HG02798 (cell line): ENCODE results near the gene SPRR2B.
"Not testable (repeated sequence)": the region's sequence is repeated elsewhere in the genome, so short reads cannot be mapped to it uniquely, and the experiment has no call there.

Source experiments
- ATAC-seq: cut with Tn5 transposase; IDR thresholded peaks from one replicate; pipeline ENCODE4 v1.9.1; 2021; ENCODE audit warnings: mild to moderate bottlenecking; ENCODE audit not compliant: unreplicated experiment, poor library complexity

SPRR2B gene

DNA sequence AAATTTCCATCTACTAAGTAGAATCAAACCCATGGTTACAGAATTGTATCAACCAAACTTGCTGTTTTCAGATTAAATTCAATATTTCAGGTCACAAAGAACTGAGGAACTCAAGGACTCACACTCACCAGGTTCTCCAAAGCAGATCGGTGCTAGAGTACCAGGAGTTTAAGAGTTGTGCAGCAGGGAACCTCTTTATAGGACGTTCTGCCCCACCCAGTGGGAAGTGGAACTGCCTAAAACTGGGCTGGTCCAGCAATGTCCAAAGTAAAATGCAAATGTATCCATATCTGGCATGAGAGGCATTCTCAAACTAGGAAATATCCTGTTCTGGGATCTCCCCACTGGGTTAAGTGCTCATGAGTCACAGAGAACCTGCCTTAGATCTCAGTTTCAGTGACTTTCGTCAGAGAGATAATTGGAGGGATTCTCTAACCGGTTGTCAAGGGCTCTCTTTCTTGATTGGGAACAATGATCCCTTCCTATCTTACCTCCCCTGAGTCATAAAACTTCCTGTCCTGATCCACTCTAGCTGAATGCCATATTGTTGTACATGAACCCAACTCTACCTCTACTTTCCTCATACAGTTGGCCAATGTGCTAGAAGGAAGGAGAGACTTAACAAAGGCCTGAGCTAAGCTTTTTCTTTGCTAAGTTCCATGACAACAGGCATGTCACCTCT is 30.3 kb downstream of the SPRR2B start, which contains the start of gene SPRR2D:
SPRR2D (minus strand) TSS at position 171 of the 682 bp plus-strand sequence. CDS start 774 bp downstream, outside the sequence.
- ATAC-seq: no peak

- ATAC-seq: no peak
Observed at GRCh38 chr1:153035211-153035610, 36.2 kb downstream of the SPRR2B start.

- ATAC-seq: no peak
Observed at GRCh38 chr1:153032677-153033308, 38.6 kb downstream of the SPRR2B start.

GRCh38 chr1:153032073-153032472 is 39.3 kb downstream of the SPRR2B start:
- no peak for ATAC-seq

GRCh38 chr1:153030895-153031294 is 40.5 kb downstream of the SPRR2B start, which contains the start of gene SPRR1B:
Gene SPRR1B, plus strand, starts transcription at chr1:153031203. Its CDS starts 1,143 bp downstream, at chr1:153032346.
- ATAC-seq: no peak

DNA sequence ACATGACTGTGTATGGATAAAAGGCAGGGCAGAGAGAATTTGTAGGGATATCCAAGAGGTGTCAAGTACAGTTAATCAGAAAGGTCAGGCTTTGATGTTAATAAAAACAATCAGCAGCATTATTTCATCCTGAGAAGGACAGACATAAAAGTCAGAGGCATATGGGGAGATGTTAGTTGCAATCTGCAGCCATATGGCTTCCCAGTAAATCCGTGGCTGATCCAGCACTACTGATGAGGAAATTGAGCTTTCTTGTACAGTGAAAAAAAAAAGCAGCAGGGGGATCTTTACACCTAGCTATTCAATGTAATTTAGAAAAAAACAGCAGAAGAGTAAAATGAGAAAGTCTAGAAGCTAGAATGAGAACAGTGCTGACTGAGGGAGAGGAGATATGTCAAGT is 42.6 kb downstream of the SPRR2B start:
- ATAC-seq: no peak

GRCh38 chr1:153025797-153026196 is 45.6 kb downstream of the SPRR2B start:
- ATAC-seq: no peak

DNA sequence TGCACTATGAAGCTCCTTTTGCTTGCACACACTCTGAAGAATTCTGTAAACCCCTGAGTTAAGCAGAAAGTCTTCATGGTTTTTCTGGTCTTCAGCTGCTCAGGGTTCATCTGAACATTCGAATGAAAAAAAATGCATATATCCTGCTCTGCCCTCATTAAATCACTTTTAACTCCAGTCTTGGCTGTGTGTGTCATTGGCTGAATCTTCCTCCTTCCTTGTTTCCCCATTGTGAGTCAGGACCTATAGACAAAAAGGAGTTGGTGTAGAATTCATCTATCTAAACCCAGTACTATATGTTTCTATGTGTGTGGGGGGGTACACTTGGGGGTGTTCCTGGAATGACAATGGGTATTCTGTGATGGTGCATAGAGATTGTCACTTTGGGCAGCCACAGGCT is 47.0 kb downstream of the SPRR2B start:
- ATAC-seq: no peak

- ATAC-seq: no peak
Observed at GRCh38 chr1:153023109-153023508, 48.3 kb downstream of the SPRR2B start.

GRCh38 chr1:153022340-153022739 is 49.1 kb downstream of the SPRR2B start:
- ATAC-seq: not testable (repeated sequence)

- ATAC-seq: not testable (repeated sequence)
Observed at GRCh38 chr1:153021829-153022228, 49.6 kb downstream of the SPRR2B start.
